Naive thymus-derived CD8-positive, alpha-beta T cell (primary cell): ENCODE results near the gene DTX2. TPM values are rescaled to one million over a fixed set of nuclear protein-coding genes. Genes with fewer than 3 reads are reported as not detected.
"Not testable (repeated sequence)": the region's sequence is repeated elsewhere in the genome, so short reads cannot be mapped to it uniquely, and the experiment has no call there.

Experiments used
- ATAC-seq, 2 donors: fragments of 150-1000 bp; cut with Tn5 transposase in 1 of 2; sonication (Bioruptor Pico), chemical (Tn5 transposase) in 1 of 2; 1 replicate in 1 of 2; 2 replicates in 1 of 2; pipeline ENCODE4 v1.10.0; 2021; ENCODE audit warnings: mild to moderate bottlenecking in 2 of 2, moderate library complexity in 2 of 2
- POLR2A ChIA-PET: fragments of 350-600 bp; sonication (Branson Sonifier 250); formaldehyde crosslinking; loops from one replicate; lab custom pipeline; 2021; ENCODE audit warnings: antibody characterized with exemption; lab: Charles Lee
- DNase-seq, 10 donors: peaks; one replicate each; pipeline versions ENCODE4 v3.0.0 to v3.0.0-alpha.2; 2020 to 2022
- H3K27ac Mint-ChIP-seq, 10 donors: one replicate each; pipeline ENCODE4 v1.8.0; 2020 to 2022; ENCODE audit warnings: mild to moderate bottlenecking in 10 of 10, mixed read lengths in 10 of 10, moderate library complexity in 4 of 10, inconsistent platforms in 1 of 10
- H3K27me3 Mint-ChIP-seq, 5 donors: one replicate each; pipeline ENCODE4 v1.8.0; 2021 to 2022; ENCODE audit warnings: mixed read lengths in 5 of 5
- H3K36me3 Mint-ChIP-seq, 3 donors: one replicate each; pipeline ENCODE4 v1.8.0; 2020 to 2022; ENCODE audit warnings: mixed read lengths in 3 of 3, mild to moderate bottlenecking in 2 of 3, inconsistent platforms in 1 of 3
- H3K4me1 Mint-ChIP-seq, 4 donors: one replicate each; pipeline ENCODE4 v1.8.0; 2021 to 2022; ENCODE audit warnings: mixed read lengths in 4 of 4
- H3K4me3 Mint-ChIP-seq, 10 donors: one replicate each; pipeline ENCODE4 v1.8.0; 2020 to 2022; ENCODE audit warnings: mild to moderate bottlenecking in 10 of 10, mixed read lengths in 10 of 10, moderate library complexity in 6 of 10, inconsistent platforms in 1 of 10
- H3K9me3 Mint-ChIP-seq, 9 donors: one replicate each; pipeline ENCODE4 v1.8.0; 2020 to 2022; ENCODE audit warnings: mixed read lengths in 9 of 9, mild to moderate bottlenecking in 3 of 9, inconsistent platforms in 1 of 9, moderate library complexity in 1 of 9
- polyA plus RNA-seq, 3 donors: library from polyadenylated mRNA; unstranded; fragments of 300-500 nt; fragmentation: Illumina TruSeq; gene quantifications; one replicate each; pipeline ENCODE4 v1.2.3, GENCODE V29; 2021
- total RNA-seq, 8 experiments: library from RNA in 2 of 8; stranded (reverse) in 2 of 8; gene quantifications; one replicate each; pipeline ENCODE4 v1.2.3 and lab custom pipeline; 2021 to 2026

The DTX2 gene
- total and polyA plus RNA-seq, 5 experiments from 2014 or later, result 6.6 to 43.7 (median 13.5) TPM

DNA sequence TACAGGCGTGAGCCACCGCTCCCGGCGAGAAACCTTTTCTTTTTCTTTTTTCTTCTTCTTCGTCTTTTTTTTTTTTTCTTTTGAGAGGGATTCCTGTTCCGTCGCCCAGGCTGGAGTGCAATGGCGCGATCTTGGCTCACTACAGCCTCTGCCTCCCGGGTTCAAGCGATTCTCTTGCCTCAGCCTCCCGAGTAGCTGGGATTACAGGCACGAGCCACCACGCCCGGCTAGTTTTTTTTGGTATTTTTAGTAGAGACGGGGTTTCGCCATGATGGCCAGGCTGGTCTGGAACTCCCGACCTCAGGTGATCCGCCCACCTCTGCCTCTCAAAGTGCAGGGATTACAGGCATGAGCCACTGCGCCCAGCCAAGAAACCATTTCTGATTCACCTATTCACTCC is 742 bp upstream of the DTX2 start:
- H3K9me3 Mint-ChIP-seq, ATAC-seq: not testable (repeated sequence)

DNA sequence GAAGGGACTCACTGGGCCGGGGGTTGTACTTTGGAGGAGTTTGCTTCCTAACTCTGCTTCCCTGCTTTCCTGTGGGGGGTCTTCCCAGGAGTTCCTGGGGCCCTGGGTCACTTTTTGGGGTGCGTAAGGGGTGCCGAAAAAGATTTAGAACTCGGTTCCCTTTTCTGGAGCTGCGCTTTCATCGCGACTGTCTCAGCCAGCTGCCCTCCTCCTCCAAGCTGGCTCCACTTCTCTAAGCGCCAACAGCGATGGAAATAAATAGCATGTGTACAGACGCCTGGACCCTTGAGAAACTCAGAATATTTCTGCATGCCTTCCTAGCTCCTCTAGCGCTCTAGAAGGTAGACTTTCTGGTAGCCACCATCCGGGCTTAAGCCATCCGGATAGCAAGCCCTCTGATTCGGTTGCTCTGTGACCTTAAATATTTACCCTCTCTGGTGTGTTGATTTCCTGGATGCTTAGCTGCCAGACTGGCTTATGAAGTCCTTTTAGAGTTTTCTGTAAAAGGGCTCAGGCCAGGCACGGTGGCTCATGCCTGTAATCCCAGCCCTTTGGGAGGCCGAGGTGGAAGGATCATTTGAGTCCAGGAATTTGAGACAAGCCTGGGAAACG is 868 bp downstream of the DTX2 start:
- H3K4me3 Mint-ChIP-seq, H3K27me3 Mint-ChIP-seq, POLR2A ChIA-PET, H3K9me3 Mint-ChIP-seq, ATAC-seq, H3K36me3 Mint-ChIP-seq, DNase-seq, H3K27ac Mint-ChIP-seq: not testable (repeated sequence)
- peaks cover 4 to 14% (median 7%) of the 10 kb centered on the region in 4 donors for H3K4me1 Mint-ChIP-seq

More for the DNA sequence above, 742 bp upstream of the DTX2 start:
- POLR2A ChIA-PET, H3K27me3 Mint-ChIP-seq, H3K27ac Mint-ChIP-seq, H3K36me3 Mint-ChIP-seq, DNase-seq, H3K4me3 Mint-ChIP-seq: not testable (repeated sequence)
- H3K4me1 Mint-ChIP-seq, result peaks cover 4 to 14% (median 6%) of the 10 kb centered on the region in 4 donors

DNA sequence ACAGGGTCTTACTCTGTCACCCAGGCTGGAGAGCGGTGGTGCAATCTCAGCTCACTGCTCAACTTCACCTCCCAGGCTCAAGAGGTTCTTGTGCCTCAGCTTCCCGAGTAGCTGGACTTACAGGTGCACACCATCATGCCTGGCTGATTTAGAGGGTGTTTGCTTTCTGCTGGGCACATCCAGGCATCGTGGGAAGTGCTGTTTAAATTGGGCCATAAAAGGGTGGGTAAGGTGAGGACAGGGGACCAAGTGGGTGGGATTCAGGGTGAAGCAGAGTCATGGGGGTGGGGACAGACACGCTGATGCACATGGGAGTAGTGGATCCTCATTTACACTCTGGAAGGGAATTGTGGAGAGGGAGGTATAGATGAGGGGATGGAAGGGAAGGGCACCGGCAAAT is 3.5 kb downstream of the DTX2 start:
- H3K27me3 Mint-ChIP-seq, H3K4me3 Mint-ChIP-seq, H3K27ac Mint-ChIP-seq, ATAC-seq, H3K9me3 Mint-ChIP-seq, POLR2A ChIA-PET, DNase-seq: not testable (repeated sequence)
- Mint-ChIP-seq H3K36me3 (peaks cover 0 to 12% (median 0%) of the 10 kb centered on the region in 3 donors), H3K4me1 (peaks cover 7 to 14% (median 11%) of the 10 kb centered on the region in 4 donors)

DNA sequence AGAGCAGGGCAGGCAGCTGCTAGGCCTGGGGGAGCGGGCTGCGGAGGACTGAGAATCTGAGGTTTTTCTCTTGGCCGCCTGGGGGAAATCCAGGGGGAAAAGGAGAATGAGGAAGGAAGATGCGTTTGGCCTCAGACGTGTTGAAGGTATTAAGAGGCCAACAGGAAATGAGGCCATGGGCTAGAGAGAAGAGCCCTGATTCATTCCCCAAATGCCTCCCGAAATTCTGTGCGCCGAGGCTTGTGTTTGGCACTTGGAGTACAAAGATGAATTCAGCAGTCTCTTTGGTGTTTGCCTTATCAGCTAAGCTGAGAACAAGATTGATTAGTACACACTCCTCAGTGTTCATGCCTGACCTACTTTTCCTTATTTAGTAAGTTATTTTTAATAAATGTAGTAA is 4.4 kb downstream of the DTX2 start:
- H3K27me3 Mint-ChIP-seq, H3K9me3 Mint-ChIP-seq, POLR2A ChIA-PET, H3K4me3 Mint-ChIP-seq, DNase-seq, H3K27ac Mint-ChIP-seq, ATAC-seq: not testable (repeated sequence)
- peaks cover 7 to 14% (median 11%) of the 10 kb centered on the region in 4 donors for H3K4me1 Mint-ChIP-seq
- peaks cover 0 to 13% (median 0%) of the 10 kb centered on the region in 3 donors for H3K36me3 Mint-ChIP-seq

DNA sequence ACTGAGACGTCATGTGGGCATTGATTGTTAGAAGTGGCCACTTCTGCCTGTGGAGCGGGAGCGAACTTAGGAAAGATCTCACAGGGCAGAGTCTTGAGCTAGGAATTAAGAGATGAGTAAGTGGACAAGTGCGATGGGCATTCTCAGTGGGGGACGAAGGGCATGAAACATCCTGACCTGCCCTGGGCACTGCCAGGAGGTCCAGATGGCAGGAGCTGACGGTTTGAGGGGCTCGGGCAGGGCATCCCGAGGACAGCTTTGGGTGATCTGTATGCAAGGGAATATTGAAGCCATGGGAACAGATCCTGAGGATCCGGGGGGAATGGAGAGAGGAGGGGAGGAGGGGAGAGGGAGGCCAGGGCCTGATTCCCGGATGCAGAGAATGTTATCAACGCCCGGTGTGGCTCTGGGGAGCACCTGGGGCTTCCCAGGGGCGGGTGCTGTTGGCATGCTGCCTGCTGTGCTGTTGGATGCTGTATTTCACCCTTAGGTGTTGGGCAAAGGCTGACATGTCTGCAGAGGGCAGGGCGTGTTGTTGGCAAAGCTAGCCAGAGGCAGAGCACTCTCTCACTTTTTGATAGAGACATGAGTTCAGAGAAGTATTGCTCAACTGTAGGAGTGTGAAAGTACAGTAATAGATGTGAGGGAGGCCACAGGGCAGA is 6.4 kb downstream of the DTX2 start:
- H3K4me3 Mint-ChIP-seq, DNase-seq, POLR2A ChIA-PET, ATAC-seq, H3K27me3 Mint-ChIP-seq, H3K9me3 Mint-ChIP-seq: not testable (repeated sequence)
- H3K4me1 Mint-ChIP-seq, result peaks cover 7 to 14% (median 11%) of the 10 kb centered on the region in 4 donors
- H3K36me3 Mint-ChIP-seq, result peaks cover 0 to 17% (median 0%) of the 10 kb centered on the region in 3 donors
- H3K27ac Mint-ChIP-seq, result peak overlapping the region in 1 of 10 donors; percentile 66

DNA sequence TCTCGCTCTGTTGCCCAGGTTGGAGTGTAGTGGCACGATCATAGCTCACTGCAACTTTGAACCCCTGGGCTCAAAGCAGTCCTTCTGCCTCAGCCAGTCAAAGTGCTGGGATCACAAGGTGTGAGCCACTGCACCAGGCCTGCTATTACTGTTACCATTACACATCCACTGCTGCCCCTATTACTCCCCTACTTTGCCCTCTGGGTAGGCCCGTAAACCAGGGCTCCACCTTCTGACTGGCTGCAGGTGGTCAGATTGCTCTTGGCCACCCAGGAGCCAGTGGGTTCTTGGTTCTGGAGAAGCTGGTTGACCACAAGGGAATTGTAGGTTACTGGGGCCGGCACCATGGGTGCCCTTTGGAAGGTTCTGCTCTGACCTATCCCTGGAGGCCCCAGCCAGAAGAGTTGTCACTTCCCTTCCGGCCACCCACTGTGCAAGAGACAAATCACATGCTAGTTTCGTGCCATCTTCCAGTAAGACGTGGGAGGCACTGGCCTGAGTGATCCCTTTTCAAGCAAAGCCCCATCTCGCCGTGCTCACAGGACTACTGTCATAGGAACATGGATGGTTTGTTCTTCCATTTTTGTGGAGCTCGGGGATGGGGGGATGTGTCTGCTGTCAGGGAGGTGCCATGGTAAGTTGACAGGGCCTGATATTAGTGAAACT is 10.2 kb downstream of the DTX2 start:
- H3K27ac Mint-ChIP-seq, H3K4me3 Mint-ChIP-seq, H3K9me3 Mint-ChIP-seq, H3K27me3 Mint-ChIP-seq, ATAC-seq, DNase-seq, H3K4me1 Mint-ChIP-seq, POLR2A ChIA-PET: not testable (repeated sequence)
- H3K36me3 Mint-ChIP-seq, result peaks cover 0 to 18% (median 0%) of the 10 kb centered on the region in 3 donors

DNA sequence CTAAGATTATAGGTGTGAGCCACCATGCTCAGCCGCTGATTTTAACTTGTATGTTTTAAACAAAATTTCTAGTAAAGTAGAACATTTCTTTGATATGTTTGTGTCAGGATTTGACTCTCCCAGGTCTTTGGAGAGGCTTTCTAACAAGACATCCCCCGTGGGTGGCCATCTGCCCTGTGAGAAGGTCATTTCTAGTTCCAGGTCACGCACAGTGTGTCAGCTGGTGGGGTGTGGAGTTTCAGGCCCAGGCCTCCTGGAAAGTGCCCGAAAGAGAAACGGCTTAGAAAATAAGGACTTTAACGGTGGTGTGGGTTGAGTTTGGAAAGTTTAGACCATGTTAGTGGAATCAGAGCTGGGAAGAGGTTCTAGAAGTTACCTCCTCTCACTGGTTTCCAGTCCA is 11.6 kb downstream of the DTX2 start:
- H3K27ac Mint-ChIP-seq, POLR2A ChIA-PET, ATAC-seq, H3K4me1 Mint-ChIP-seq, DNase-seq, H3K9me3 Mint-ChIP-seq, H3K27me3 Mint-ChIP-seq, H3K4me3 Mint-ChIP-seq: not testable (repeated sequence)
- H3K36me3 Mint-ChIP-seq, result peaks cover 0 to 12% (median 0%) of the 10 kb centered on the region in 3 donors

DNA sequence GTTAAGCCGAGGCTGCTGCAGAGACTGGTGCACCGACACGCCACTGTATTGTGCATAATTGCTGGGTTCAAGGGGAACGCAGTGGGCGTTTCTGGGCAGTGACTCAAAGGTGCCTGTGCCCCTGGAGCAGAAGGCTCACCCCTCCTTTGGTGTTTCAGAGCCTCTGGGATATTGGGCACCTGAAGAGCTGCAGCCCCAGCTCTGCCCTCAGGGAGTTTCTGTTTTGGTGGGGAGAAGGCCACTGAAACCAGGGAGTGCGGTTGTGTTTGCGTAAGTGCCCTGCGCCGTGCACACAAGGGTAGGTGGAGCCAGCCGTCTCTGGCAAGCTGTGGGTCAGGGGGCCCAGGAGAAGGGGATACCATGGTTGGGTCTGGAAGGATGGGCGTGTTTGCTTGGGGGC is 14.8 kb downstream of the DTX2 start:
- H3K4me3 Mint-ChIP-seq, H3K4me1 Mint-ChIP-seq, DNase-seq, ATAC-seq, H3K27ac Mint-ChIP-seq, H3K9me3 Mint-ChIP-seq, H3K27me3 Mint-ChIP-seq, POLR2A ChIA-PET: not testable (repeated sequence)
- peaks cover 0 to 15% (median 0%) of the 10 kb centered on the region in 3 donors for H3K36me3 Mint-ChIP-seq

DNA sequence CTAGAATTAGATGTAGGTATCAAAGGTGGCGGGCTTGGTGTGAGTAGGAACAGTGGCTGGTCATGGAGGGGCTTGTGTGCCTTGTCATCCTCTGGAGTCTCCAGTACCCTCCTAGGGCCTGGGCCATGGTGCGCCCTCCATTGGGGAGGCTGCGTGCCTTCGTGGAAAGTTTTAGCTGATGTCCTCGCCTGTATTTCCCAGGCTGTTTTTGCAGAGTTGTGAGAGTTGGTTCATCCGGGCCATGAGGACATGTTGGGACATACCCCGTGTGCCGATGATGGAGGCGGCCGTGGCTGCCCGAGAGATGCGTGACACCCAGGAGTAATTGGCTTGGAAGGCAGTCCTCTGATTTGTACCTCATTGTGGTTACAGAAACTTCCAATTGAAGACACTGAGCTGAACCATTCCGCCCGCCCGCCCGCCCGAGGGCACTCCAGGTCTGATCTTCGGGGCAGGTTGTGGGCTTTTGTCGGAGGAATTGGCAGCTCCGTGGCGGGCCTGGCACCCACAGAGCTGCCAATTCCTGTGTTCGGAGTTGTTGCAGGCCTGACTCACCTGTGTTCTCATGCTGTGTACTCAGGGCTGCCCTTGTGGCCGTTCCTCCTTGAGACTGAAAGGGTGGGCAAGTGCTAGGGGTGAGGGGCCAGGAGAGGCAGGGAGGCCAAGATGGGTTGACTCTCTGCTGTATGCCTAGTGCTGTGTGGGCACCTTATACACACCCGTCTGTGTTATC is 15.4 kb downstream of the DTX2 start:
- ATAC-seq, H3K4me3 Mint-ChIP-seq, DNase-seq, H3K27ac Mint-ChIP-seq, H3K9me3 Mint-ChIP-seq, POLR2A ChIA-PET, H3K27me3 Mint-ChIP-seq, H3K4me1 Mint-ChIP-seq: not testable (repeated sequence)
- peaks cover 0 to 17% (median 0%) of the 10 kb centered on the region in 3 donors for H3K36me3 Mint-ChIP-seq

DNA sequence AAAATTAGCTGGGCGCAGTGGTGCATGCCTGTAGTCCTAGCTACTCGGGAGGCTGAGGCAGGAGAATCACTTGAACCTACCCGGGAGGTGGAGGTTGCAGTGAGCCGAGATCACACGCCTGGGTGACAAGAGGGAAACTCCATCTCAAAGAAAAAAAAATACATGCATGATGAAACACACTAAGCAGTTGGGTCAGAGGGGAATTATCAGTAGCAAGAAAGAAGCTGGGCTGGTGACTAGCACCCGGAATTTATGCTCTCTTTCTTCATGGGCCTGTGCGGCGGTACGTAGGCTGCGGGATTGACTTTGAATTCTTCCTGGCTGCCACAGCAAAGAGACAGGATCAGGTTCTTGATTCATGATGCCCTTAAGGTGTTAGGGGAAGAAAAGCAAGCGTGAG is 18.1 kb downstream of the DTX2 start:
- H3K9me3 Mint-ChIP-seq, POLR2A ChIA-PET: not testable (repeated sequence)
- peaks cover 0 to 25% (median 4%) of the 10 kb centered on the region in 3 donors for H3K36me3 Mint-ChIP-seq

DNA sequence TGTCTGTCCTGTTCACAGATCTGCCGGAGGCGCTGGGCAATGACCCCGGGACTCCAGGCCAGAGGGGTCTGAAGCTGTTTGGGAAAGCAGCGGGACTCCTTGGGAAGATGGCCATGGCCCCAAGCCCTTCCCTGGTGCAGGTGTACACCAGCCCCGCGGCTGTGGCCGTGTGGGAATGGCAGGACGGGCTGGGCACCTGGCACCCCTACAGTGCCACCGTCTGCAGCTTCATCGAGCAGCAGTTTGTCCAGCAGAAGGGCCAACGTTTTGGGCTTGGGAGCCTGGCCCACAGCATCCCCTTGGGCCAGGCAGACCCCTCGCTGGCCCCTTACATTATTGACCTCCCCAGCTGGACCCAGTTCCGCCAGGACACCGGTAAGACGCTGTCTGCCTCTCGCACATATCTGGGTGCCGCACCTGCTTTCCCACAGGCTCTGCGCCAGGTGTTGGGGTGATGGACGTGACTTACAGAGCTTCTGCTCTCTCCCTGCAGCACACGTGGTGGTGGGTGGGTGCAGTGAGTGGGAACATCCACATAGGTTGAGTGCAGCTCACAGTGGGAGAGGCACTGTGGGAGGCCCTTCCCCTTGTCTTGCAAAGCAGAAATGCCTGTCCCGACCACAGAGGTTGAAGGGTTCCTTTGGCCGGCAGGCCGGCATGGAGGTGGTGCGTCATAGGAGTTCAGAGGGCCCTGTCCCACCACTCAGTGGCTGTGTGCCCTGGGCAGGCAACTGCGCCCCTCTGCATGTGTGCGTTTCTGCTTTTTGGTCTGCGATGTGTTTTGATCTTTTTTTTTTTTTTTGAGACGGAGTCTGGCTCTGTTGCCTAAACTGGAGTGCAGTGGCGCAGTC is 19.1 kb downstream of the DTX2 start:
- ATAC-seq, POLR2A ChIA-PET, H3K27ac Mint-ChIP-seq, H3K9me3 Mint-ChIP-seq, H3K27me3 Mint-ChIP-seq, H3K4me1 Mint-ChIP-seq, DNase-seq, H3K4me3 Mint-ChIP-seq: not testable (repeated sequence)
- H3K36me3 Mint-ChIP-seq, result peaks cover 0 to 25% (median 4%) of the 10 kb centered on the region in 3 donors

More for the DNA sequence above, 18.1 kb downstream of the DTX2 start:
- not testable (repeated sequence) for H3K27me3 Mint-ChIP-seq, DNase-seq, H3K27ac Mint-ChIP-seq, H3K4me3 Mint-ChIP-seq, H3K4me1 Mint-ChIP-seq, ATAC-seq

DNA sequence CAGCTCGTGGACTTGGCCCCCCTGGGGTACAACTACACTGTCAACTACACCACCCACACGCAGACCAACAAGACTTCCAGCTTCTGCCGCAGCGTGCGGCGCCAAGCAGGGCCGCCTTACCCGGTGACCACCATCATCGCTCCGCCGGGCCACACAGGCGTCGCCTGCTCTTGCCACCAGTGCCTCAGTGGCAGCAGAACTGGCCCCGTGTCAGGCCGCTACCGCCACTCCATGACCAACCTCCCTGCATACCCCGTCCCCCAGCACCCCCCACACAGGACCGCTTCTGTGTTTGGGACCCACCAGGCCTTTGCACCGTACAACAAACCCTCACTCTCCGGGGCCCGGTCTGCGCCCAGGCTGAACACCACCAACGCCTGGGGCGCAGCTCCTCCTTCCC is 21.2 kb downstream of the DTX2 start:
- H3K4me1 Mint-ChIP-seq, H3K27me3 Mint-ChIP-seq, H3K9me3 Mint-ChIP-seq, H3K4me3 Mint-ChIP-seq, H3K27ac Mint-ChIP-seq, POLR2A ChIA-PET, ATAC-seq, DNase-seq: not testable (repeated sequence)
- H3K36me3 Mint-ChIP-seq, result peaks cover 0 to 25% (median 4%) of the 10 kb centered on the region in 3 donors
